HUES48 (cell line): ENCODE data around the gene NRARP.

ENCODE experiments used
- H3K27ac ChIP-seq: one replicate; pipeline ENCODE4 v1.7.0; 2013; ENCODE audit warnings: low read depth, low read length, inconsistent platforms
- H3K27me3 ChIP-seq: 2 replicates; pipeline ENCODE4 v1.6.1; 2013; ENCODE audit warnings: mild to moderate bottlenecking, low read length; ENCODE audit not compliant: control insufficient read depth, insufficient read depth
- H3K36me3 ChIP-seq: 2 replicates; pipeline ENCODE4 v1.6.1; 2013; ENCODE audit warnings: low read length; ENCODE audit not compliant: control insufficient read depth, insufficient read depth
- H3K4me1 ChIP-seq: 2 replicates; pipeline ENCODE4 v1.6.1; 2013; ENCODE audit warnings: mild to moderate bottlenecking, low read length; ENCODE audit not compliant: control insufficient read depth, insufficient read depth
- H3K4me3 ChIP-seq: 2 replicates; pipeline ENCODE4 v1.5.1; 2013; ENCODE audit warnings: mild to moderate bottlenecking, low read depth, low read length
- H3K9ac ChIP-seq: 2 replicates; pipeline ENCODE4 v1.6.1; 2013; ENCODE audit warnings: mild to moderate bottlenecking, low read depth, low read length, moderate library complexity
- H3K9me3 ChIP-seq: 2 replicates; pipeline ENCODE4 v1.6.1; 2013; ENCODE audit warnings: low read length; ENCODE audit not compliant: control insufficient read depth, insufficient read depth

Gene NRARP

GRCh38 chr9:137302449-137303150 lies 529 bp upstream of the NRARP start:
- no peak overlapping the region for H3K27ac ChIP-seq
- H3K4me1 ChIP-seq = peaks cover 38% of the 10 kb centered on the region
- H3K9ac ChIP-seq = 0 out of 2 replicates have a peak overlapping the region, but pooled peaks have one; percentile 2
- no peaks in the 10 kb centered on the region for H3K36me3 ChIP-seq
- H3K27me3 ChIP-seq = peaks cover 15% of the 10 kb centered on the region
- no peaks in the 10 kb centered on the region for H3K9me3 ChIP-seq
- H3K4me3 ChIP-seq = peak overlapping the region; percentile 55

- Histone ChIP-seq H3K27me3 (peaks cover 28% of the 10 kb centered on the region), H3K9me3 (no peaks in the 10 kb centered on the region), H3K36me3 (no peaks in the 10 kb centered on the region), H3K27ac (peak overlapping the region; percentile 88), H3K4me1 (peaks cover 47% of the 10 kb centered on the region), H3K4me3 (peak overlapping the region; percentile 96), H3K9ac (peak overlapping the region; percentile 74; the same call in 1 of the 2 replicates)
Measured at GRCh38 chr9:137301081-137301947, 757 bp downstream of the NRARP start.

- peak overlapping the region; percentile 88 for H3K27ac ChIP-seq
- H3K4me1 ChIP-seq = peaks cover 44% of the 10 kb centered on the region
- peaks cover 31% of the 10 kb centered on the region for H3K27me3 ChIP-seq
- H3K36me3 ChIP-seq = no peaks in the 10 kb centered on the region
- peak overlapping the region; percentile 96 for H3K4me3 ChIP-seq
- H3K9ac ChIP-seq = peak overlapping the region; percentile 70; the same call in 1 of the 2 replicates
- no peaks in the 10 kb centered on the region for H3K9me3 ChIP-seq
Measured at GRCh38 chr9:137300567-137301080, 1.4 kb downstream of the NRARP start.

- peak overlapping the region; percentile 96 for H3K4me3 ChIP-seq
- peaks cover 39% of the 10 kb centered on the region for H3K4me1 ChIP-seq
- H3K36me3 ChIP-seq = no peaks in the 10 kb centered on the region
- peak overlapping the region; percentile 18; the same call in 1 of the 2 replicates for H3K9ac ChIP-seq
- H3K9me3 ChIP-seq = no peaks in the 10 kb centered on the region
- H3K27ac ChIP-seq = peak overlapping the region; percentile 88
- H3K27me3 ChIP-seq = peaks cover 33% of the 10 kb centered on the region
Measured at GRCh38 chr9:137299938-137300337, 2.1 kb downstream of the NRARP start.

GRCh38 chr9:137299203-137299565 lies 2.9 kb downstream of the NRARP start:
- no peak overlapping the region for H3K9ac ChIP-seq
- H3K4me1 ChIP-seq = peaks cover 39% of the 10 kb centered on the region
- H3K9me3 ChIP-seq = no peaks in the 10 kb centered on the region
- peak overlapping the region; percentile 67 for H3K27ac ChIP-seq
- peaks cover 41% of the 10 kb centered on the region for H3K27me3 ChIP-seq
- no peaks in the 10 kb centered on the region for H3K36me3 ChIP-seq
- peak overlapping the region; percentile 96 for H3K4me3 ChIP-seq

GRCh38 chr9:137298401-137299202 lies 3.5 kb downstream of the NRARP start:
- Histone ChIP-seq H3K4me3 (peak overlapping the region; percentile 96), H3K27ac (peak overlapping the region; percentile 67), H3K9me3 (no peaks in the 10 kb centered on the region), H3K9ac (no peak overlapping the region), H3K27me3 (peaks cover 42% of the 10 kb centered on the region), H3K4me1 (peaks cover 38% of the 10 kb centered on the region), H3K36me3 (no peaks in the 10 kb centered on the region)

- no peak overlapping the region for H3K4me3 ChIP-seq
- H3K9me3 ChIP-seq = no peaks in the 10 kb centered on the region
- H3K27me3 ChIP-seq = peaks cover 37% of the 10 kb centered on the region
- peak overlapping the region; percentile 4 for H3K27ac ChIP-seq
- H3K9ac ChIP-seq = no peak overlapping the region
- peaks cover 32% of the 10 kb centered on the region for H3K4me1 ChIP-seq
- H3K36me3 ChIP-seq = no peaks in the 10 kb centered on the region
Measured at GRCh38 chr9:137297966-137298365, 4.1 kb downstream of the NRARP start.

GRCh38 chr9:137296670-137297664 lies 5.1 kb downstream of the NRARP start:
- no peaks in the 10 kb centered on the region for H3K36me3 ChIP-seq
- peaks cover 33% of the 10 kb centered on the region for H3K27me3 ChIP-seq
- peak overlapping the region; percentile 42; the same call in 1 of the 2 replicates for H3K4me3 ChIP-seq
- peaks cover 27% of the 10 kb centered on the region for H3K4me1 ChIP-seq
- H3K9ac ChIP-seq = no peak overlapping the region
- no peak overlapping the region for H3K27ac ChIP-seq
- no peaks in the 10 kb centered on the region for H3K9me3 ChIP-seq

- no peaks in the 10 kb centered on the region for H3K9me3 ChIP-seq
- H3K27me3 ChIP-seq = peaks cover 33% of the 10 kb centered on the region
Measured at GRCh38 chr9:137295849-137296669, 6.0 kb downstream of the NRARP start.

More at GRCh38 chr9:137295849-137296669, 6.0 kb downstream of the NRARP start:
- Histone ChIP-seq H3K4me3 (peak overlapping the region; percentile 53; the same call in 1 of the 2 replicates), H3K36me3 (no peaks in the 10 kb centered on the region), H3K9ac (no peak overlapping the region), H3K4me1 (peaks cover 27% of the 10 kb centered on the region), H3K27ac (no peak overlapping the region)
